ENCODE measurements around the gene RBCK1.

- TF ChIP-seq, protein P1, sequence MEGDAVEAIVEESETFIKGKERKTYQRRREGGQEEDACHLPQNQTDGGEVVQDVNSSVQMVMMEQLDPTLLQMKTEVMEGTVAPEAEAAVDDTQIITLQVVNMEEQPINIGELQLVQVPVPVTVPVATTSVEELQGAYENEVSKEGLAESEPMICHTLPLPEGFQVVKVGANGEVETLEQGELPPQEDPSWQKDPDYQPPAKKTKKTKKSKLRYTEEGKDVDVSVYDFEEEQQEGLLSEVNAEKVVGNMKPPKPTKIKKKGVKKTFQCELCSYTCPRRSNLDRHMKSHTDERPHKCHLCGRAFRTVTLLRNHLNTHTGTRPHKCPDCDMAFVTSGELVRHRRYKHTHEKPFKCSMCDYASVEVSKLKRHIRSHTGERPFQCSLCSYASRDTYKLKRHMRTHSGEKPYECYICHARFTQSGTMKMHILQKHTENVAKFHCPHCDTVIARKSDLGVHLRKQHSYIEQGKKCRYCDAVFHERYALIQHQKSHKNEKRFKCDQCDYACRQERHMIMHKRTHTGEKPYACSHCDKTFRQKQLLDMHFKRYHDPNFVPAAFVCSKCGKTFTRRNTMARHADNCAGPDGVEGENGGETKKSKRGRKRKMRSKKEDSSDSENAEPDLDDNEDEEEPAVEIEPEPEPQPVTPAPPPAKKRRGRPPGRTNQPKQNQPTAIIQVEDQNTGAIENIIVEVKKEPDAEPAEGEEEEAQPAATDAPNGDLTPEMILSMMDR (IDR thresholded peaks at IDR 0.05): no peak
- no peak for TF ChIP-seq POLR2A (IDR thresholded peaks at IDR 0.05)
Measured at GRCh38 chr20:444117-444516, 36.0 kb downstream of the RBCK1 start.
